A549 (cell line): ENCODE results near the gene SART3. TPM values are rescaled to one million over a fixed set of nuclear protein-coding genes. Genes with fewer than 3 reads are reported as not detected.

Experiments
- ATAC-seq, 2 experiments: fragments of 200-7000 bp in 1 of 2; fragments of >200 bp in 1 of 2; cut with Nextera tagmentation in 1 of 2; cut with Tn5 transposase in 1 of 2; 3 replicates each; pipeline versions ENCODE4 v1.8.0 to v1.9.1; 2018 to 2020; ENCODE audit warnings: mild to moderate bottlenecking in 1 of 2, moderate library complexity in 1 of 2
- CTCF ChIA-PET: fragments of 300-600 bp; sonication (Branson Sonifier 250); formaldehyde crosslinking; extraction: SDS; loops from one replicate; lab custom pipeline; 2021; ENCODE audit warnings: antibody characterized with exemption, inconsistent platforms; lab: Yijun Ruan, JAX
- POLR2A ChIA-PET: fragments of 350-600 bp; formaldehyde crosslinking; extraction: SDS; loops from one replicate; lab custom pipeline; 2021; ENCODE audit warnings: antibody characterized with exemption, inconsistent platforms; lab: Yijun Ruan, JAX
- DNase-seq, 2 experiments: peaks; one replicate each; pipeline versions ENCODE4 v3.0.0 to v3.0.0-alpha.2; 2011 to 2016; ENCODE audit warnings: low read depth in 1 of 2, low spot score in 1 of 2
- FAIRE-seq: peaks from 2 replicates; lab custom pipeline; 2011; peaks lifted over from hg19 to GRCh38; lab: Jason Lieb, UNC
- H3K27ac ChIP-seq, 2 experiments: fragments of >200 bp; sonication (Bioruptor Twin); formaldehyde crosslinking; 3 replicates each; pipeline ENCODE4 v1.5.1; 2016 to 2017
- H3K4me1 ChIP-seq: fragments of >200 bp; sonication (Bioruptor Twin); formaldehyde crosslinking; 3 replicates; pipeline ENCODE4 v1.6.1; 2016
- H3K4me2 ChIP-seq: fragments of >200 bp; sonication (Bioruptor Twin); formaldehyde crosslinking; 3 replicates; pipeline ENCODE4 v1.6.1; 2016
- H3K4me3 ChIP-seq: fragments of >200 bp; sonication (Bioruptor Twin); formaldehyde crosslinking; 3 replicates; pipeline ENCODE4 v1.5.1; 2016
- H3K9me3 ChIP-seq: fragments of >200 bp; sonication (Bioruptor Twin); formaldehyde crosslinking; 3 replicates; pipeline ENCODE4 v1.6.1; 2016
- BHLHE40 ChIP-seq: IDR thresholded peaks from 2 replicates; pipeline ENCODE4 v1.6.1; 2012; ENCODE audit warnings: low read depth, low read length, inconsistent platforms
- CEBPB ChIP-seq, 2 experiments: fragments of >200 bp in 1 of 2; sonication (Bioruptor Twin) in 1 of 2; formaldehyde crosslinking in 1 of 2; IDR thresholded peaks; 2 replicates each; pipeline ENCODE4 v1.6.1; 2012 to 2016
- EHF ChIP-seq: fragments of 250-450 bp; sonication (Bioruptor Pico); IDR thresholded peaks from 2 replicates; pipeline ENCODE4 v1.5.0; 2020; ENCODE audit warnings: mild to moderate bottlenecking
- EP300 ChIP-seq, 2 experiments: fragments of >200 bp; sonication (Bioruptor Twin); formaldehyde crosslinking; IDR thresholded peaks; 2 replicates in 1 of 2; 3 replicates in 1 of 2; pipeline ENCODE4 v1.6.1; 2016 to 2017
- ESRRA ChIP-seq: fragments of 150-350 bp; IDR thresholded peaks from 2 replicates; pipeline ENCODE4 v1.6.1; 2014; ENCODE audit warnings: mild to moderate bottlenecking, low read length, borderline replicate concordance
- FOSB ChIP-seq: fragments of 250-450 bp; sonication (Bioruptor Pico); IDR thresholded peaks from 2 replicates; pipeline ENCODE4 v1.5.0; 2020; ENCODE audit warnings: mild to moderate bottlenecking, moderate library complexity
- FOXS1 ChIP-seq: fragments of 250-450 bp; sonication (Bioruptor Pico); IDR thresholded peaks from 2 replicates; pipeline ENCODE4 v1.5.0; 2020; ENCODE audit warnings: mild to moderate bottlenecking, moderate library complexity
- GATA3 ChIP-seq: IDR thresholded peaks from 2 replicates; pipeline ENCODE4 v1.6.1; 2012; ENCODE audit warnings: borderline replicate concordance
- HDAC2 ChIP-seq: fragments of 200-600 bp; sonication (generic); IDR thresholded peaks from 2 replicates; pipeline ENCODE4 v1.6.1; 2016
- HOXB13 ChIP-seq: fragments of 250-450 bp; sonication (Bioruptor Pico); IDR thresholded peaks from 2 replicates; pipeline ENCODE4 v1.5.0; 2020; ENCODE audit warnings: low read depth, mild to moderate bottlenecking, moderate library complexity
- HOXB5 ChIP-seq: fragments of 250-450 bp; sonication (Bioruptor Pico); IDR thresholded peaks from 2 replicates; pipeline ENCODE4 v1.5.0; 2020; ENCODE audit warnings: mild to moderate bottlenecking, moderate library complexity
- KDM1A ChIP-seq: fragments of 200-600 bp; sonication (generic); IDR thresholded peaks from 2 replicates; pipeline ENCODE4 v1.6.1; 2016; ENCODE audit warnings: low read depth, mild to moderate bottlenecking
- POLR2A ChIP-seq: IDR thresholded peaks from 2 replicates; pipeline ENCODE4 v1.6.1; 2012; ENCODE audit warnings: mild to moderate bottlenecking, low read length
- POLR2AphosphoS2 ChIP-seq: conservative IDR thresholded peaks from 2 replicates; pipeline ENCODE4 v1.6.1; 2012; ENCODE audit warnings: low read length, improper control_type of control experiment, inconsistent platforms
- RARB ChIP-seq: fragments of 250-450 bp; sonication (Bioruptor Pico); IDR thresholded peaks from 2 replicates; pipeline ENCODE4 v1.8.0; 2021; ENCODE audit warnings: mild to moderate bottlenecking, moderate library complexity
- RCOR1 ChIP-seq: fragments of 150-350 bp; IDR thresholded peaks from 2 replicates; pipeline ENCODE4 v1.6.1; 2014; ENCODE audit warnings: antibody characterized with exemption, low read length, low read depth
- RFX5 ChIP-seq: fragments of 450-650 bp; IDR thresholded peaks from 2 replicates; pipeline ENCODE4 v1.7.1; 2014; ENCODE audit warnings: antibody characterized with exemption, mild to moderate bottlenecking, moderate library complexity
- SREBF2 ChIP-seq: fragments of 450-650 bp; IDR thresholded peaks from 2 replicates; pipeline ENCODE4 v1.6.1; 2014; ENCODE audit warnings: mild to moderate bottlenecking, moderate library complexity
- TFCP2L1 ChIP-seq: fragments of 250-450 bp; sonication (Bioruptor Pico); IDR thresholded peaks from 2 replicates; pipeline ENCODE4 v1.5.0; 2021; ENCODE audit warnings: mild to moderate bottlenecking
- TP53 ChIP-seq: fragments of 250-450 bp; sonication (Bioruptor Pico); IDR thresholded peaks from 2 replicates; pipeline ENCODE4 v1.5.0; 2021; ENCODE audit warnings: mild to moderate bottlenecking, moderate library complexity
- ZNF302 ChIP-seq: fragments of 250-450 bp; sonication (Bioruptor Pico); IDR thresholded peaks from 2 replicates; pipeline ENCODE4 v1.9.0; 2021; ENCODE audit warnings: inconsistent platforms, mild to moderate bottlenecking, moderate library complexity
- ZSCAN20 ChIP-seq: fragments of 250-450 bp; sonication (Bioruptor Pico); IDR thresholded peaks from 2 replicates; pipeline ENCODE4 v1.8.0; 2022; ENCODE audit warnings: mild to moderate bottlenecking, moderate library complexity
- WGBS: methylation state at CpG from one replicate; pipeline ENCODE4 v1.1.6; 2017; ENCODE audit errors: missing lambda C conversion rate; 5-methylcytosine and 5-hydroxymethylcytosine counted together
- polyA plus RNA-seq, 4 experiments: library from polyadenylated mRNA; depleted of rRNA in 3 of 4; stranded (reverse); fragments of >200 nt; fragmentation: RNase III in 1 of 4; extraction: RNeasy Plus Mini Kit Qiagen cat#74134 plus additional on column Dnase treatment in 1 of 4; gene quantifications; 2 replicates in 3 of 4; 3 replicates in 1 of 4; pipeline ENCODE4 v1.2.3, GENCODE V29; 2011 to 2017
- TF ChIP-seq, protein P1 (sequence below): fragments of 250-450 bp; sonication (Bioruptor Pico); IDR thresholded peaks from 2 replicates; pipeline ENCODE4 v1.5.0; 2021; ENCODE audit warnings: mild to moderate bottlenecking, moderate library complexity, borderline replicate concordance
- TF ChIP-seq, protein P2 (sequence below): fragments of 150-350 bp; IDR thresholded peaks from 2 replicates; pipeline ENCODE4 v1.6.1; 2014; ENCODE audit warnings: low read depth, mild to moderate bottlenecking, low read length
- TF ChIP-seq, protein P3 (sequence below): fragments of >200 bp; sonication (Bioruptor Twin); formaldehyde crosslinking; IDR thresholded peaks from 2 replicates; pipeline ENCODE4 v1.6.1; 2016

The SART3 gene
- polyA plus RNA-seq, 2 of the 4 experiments (the other 2 are of a cell fraction): 52.7 to 77.2 TPM

DNA sequence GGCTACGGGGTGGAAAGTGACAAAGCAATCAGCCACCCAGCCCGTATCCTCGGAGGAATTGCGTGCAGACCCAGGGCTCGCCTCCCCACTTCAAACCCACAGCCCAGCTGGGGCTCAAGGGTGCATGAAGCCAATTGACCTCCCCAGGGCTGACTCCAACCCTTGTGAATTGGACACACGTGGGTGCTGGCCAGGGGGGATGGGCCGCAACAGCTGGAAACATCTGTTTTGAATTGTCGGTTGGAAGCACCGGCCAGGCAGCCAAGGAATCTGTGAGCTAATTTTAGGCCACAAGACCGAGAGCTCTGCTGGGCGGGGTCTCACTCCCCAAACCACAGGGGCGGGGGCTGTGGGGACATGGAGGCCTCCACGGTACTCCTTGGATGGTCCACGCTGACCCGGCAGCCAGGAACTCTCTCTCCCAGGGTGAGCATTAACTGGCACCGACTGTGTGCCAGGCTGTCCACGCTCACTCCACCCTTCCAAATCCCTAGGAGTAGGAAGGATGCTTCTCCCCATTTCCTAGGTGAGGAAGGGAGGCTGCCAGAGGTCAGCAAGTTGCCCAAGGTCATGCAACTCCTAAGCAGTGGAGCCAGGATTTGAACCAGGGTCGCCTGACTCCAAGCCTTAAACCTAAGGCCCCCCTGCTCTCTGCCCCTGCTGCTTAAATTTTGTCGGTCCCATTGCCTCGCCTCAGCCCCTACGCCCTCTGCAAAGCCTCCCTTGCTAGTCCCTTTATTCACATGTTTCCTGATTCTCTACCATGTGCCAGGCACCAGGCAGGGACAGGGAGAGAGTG, 48.8 kb upstream of the SART3 start (continued):
- TF ChIP-seq POLR2AphosphoS2: no peak
- TF ChIP-seq HOXB5 (CRISPR knock-in tag): no peak
- TF ChIP-seq BHLHE40: no peak
- TF ChIP-seq CEBPB (IDR thresholded peaks at IDR 0.05): no peak
- no peak for TF ChIP-seq RCOR1
- no peak for TF ChIP-seq TP53 (CRISPR knock-in tag)

DNA sequence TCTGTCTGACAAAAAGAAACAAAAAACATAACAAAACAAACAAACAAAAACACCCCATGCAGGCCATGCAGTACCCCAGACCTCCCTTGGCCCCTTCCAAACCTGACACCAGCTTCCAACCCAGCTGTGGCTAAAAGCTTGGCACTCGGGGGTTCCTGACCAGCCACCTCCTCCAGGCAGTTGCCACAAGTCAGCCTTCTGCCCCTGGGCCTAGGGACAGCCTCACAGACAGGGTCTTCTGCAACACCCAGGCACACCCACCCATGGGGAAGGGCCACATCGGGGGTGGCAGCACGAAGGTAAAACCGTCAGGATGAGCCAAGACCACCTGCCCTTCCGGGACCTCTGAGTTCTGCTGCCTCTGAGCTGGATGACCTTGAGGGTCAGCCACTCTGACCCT, 47.6 kb upstream of the SART3 start:
- Histone ChIP-seq H3K27ac (no peak overlapping the region), H3K9me3 (no peaks in the 10 kb centered on the region), H3K4me3 (no peak overlapping the region), H3K4me1 (peaks cover 18% of the 10 kb centered on the region), H3K4me2 (no peak overlapping the region)
- TF ChIP-seq EP300 (IDR thresholded peaks at IDR 0.05): no peak
- no peak for TF ChIP-seq POLR2A
- TF ChIP-seq, protein P1, sequence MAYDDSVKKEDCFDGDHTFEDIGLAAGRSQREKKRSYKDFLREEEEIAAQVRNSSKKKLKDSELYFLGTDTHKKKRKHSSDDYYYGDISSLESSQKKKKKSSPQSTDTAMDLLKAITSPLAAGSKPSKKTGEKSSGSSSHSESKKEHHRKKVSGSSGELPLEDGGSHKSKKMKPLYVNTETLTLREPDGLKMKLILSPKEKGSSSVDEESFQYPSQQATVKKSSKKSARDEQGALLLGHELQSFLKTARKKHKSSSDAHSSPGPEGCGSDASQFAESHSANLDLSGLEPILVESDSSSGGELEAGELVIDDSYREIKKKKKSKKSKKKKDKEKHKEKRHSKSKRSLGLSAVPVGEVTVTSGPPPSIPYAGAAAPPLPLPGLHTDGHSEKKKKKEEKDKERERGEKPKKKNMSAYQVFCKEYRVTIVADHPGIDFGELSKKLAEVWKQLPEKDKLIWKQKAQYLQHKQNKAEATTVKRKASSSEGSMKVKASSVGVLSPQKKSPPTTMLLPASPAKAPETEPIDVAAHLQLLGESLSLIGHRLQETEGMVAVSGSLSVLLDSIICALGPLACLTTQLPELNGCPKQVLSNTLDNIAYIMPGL (CRISPR knock-in tag): no peak
- TF ChIP-seq KDM1A: no peak
- ChIA-PET CTCF (interaction anchor here (1.0 to 20.7 kb wide), 3 partner anchors 10 to 41 kb away, joined by 3 to 533 read pairs (median 166); partner anchors contain the start of genes ISCU and SART3), POLR2A (no interaction called here)
- ATAC-seq (no peak), DNase-seq (no peak), FAIRE-seq (no peak)
- 45% methylated on average over 5 of the region's 5 CpGs for WGBS

DNA sequence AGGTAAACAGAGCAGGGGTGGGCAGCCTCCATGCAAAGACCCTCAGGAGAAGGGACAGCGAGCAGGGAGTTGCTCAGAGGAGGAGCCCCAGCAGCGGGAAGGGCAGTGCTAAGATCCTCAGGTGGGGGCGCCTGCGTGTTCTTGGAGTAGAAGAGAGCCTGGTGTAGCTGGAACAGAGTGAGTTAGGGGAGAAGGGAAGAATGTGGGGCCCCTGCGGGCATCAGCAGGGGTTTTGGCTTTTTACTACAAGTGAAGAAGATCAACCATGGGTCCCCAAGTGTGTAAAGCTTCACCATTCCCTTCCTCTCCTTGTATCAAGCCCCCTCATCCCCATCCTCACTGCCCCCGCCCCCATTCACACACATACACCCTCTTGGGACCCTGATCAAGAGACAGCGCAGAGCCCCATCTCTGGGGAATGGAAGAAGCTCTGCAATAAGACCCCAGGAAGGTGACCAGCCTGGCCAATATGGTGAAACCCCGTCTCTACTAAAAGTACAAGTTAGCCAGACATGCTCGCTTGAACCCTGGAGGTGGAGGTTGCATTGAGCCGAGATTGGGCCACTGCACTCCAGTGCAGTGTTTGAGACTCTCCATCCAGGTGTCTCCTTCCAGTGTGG, 47.1 kb upstream of the SART3 start:
- no peak overlapping the region for H3K4me3 ChIP-seq
- ChIA-PET POLR2A (no interaction called here), CTCF (interaction anchor here (1.0 to 20.7 kb wide), 3 partner anchors 11 to 41 kb away, joined by 3 to 533 read pairs (median 166); partner anchors contain the start of genes ISCU and SART3)
- no peak for TF ChIP-seq HOXB5 (CRISPR knock-in tag)
- no peak for TF ChIP-seq FOSB (CRISPR knock-in tag)
- no peak for TF ChIP-seq RARB (CRISPR knock-in tag)
- no peak for TF ChIP-seq ZNF302
- TF ChIP-seq, protein P2, sequence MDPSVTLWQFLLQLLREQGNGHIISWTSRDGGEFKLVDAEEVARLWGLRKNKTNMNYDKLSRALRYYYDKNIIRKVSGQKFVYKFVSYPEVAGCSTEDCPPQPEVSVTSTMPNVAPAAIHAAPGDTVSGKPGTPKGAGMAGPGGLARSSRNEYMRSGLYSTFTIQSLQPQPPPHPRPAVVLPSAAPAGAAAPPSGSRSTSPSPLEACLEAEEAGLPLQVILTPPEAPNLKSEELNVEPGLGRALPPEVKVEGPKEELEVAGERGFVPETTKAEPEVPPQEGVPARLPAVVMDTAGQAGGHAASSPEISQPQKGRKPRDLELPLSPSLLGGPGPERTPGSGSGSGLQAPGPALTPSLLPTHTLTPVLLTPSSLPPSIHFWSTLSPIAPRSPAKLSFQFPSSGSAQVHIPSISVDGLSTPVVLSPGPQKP: no peak
- no peak for TF ChIP-seq EHF (CRISPR knock-in tag)
- no peak for TF ChIP-seq ESRRA
- TF ChIP-seq TP53 (CRISPR knock-in tag): no peak
- no peak for TF ChIP-seq EP300 (IDR thresholded peaks at IDR 0.05)
- TF ChIP-seq ZSCAN20: no peak
- no peak for TF ChIP-seq FOXS1 (CRISPR knock-in tag)
- no peak for TF ChIP-seq HDAC2
- no peak for TF ChIP-seq SREBF2
- TF ChIP-seq GATA3: no peak
- TF ChIP-seq TFCP2L1 (CRISPR knock-in tag): no peak
- no peak for TF ChIP-seq HOXB13
- TF ChIP-seq, protein P3, sequence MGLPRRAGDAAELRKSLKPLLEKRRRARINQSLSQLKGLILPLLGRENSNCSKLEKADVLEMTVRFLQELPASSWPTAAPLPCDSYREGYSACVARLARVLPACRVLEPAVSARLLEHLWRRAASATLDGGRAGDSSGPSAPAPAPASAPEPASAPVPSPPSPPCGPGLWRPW: no peak
- TF ChIP-seq RFX5: no peak
- DNase-seq (no peak), FAIRE-seq (no peak), ATAC-seq (no peak)
- H3K4me2 ChIP-seq: no peak overlapping the region
- H3K4me1 ChIP-seq: peaks cover 13% of the 10 kb centered on the region
- H3K27ac ChIP-seq: no peak overlapping the region
- 67% methylated on average over 10 of the region's 10 CpGs for WGBS
- H3K9me3 ChIP-seq: no peaks in the 10 kb centered on the region
